Measurements from ENCODE around the gene HTR1D. TPM values are rescaled to one million over a fixed set of nuclear protein-coding genes. Genes with fewer than 3 reads are reported as not detected.

The HTR1D gene
- total RNA-seq, 1 experiment from 2014 or later, result 3.1 TPM

DNA sequence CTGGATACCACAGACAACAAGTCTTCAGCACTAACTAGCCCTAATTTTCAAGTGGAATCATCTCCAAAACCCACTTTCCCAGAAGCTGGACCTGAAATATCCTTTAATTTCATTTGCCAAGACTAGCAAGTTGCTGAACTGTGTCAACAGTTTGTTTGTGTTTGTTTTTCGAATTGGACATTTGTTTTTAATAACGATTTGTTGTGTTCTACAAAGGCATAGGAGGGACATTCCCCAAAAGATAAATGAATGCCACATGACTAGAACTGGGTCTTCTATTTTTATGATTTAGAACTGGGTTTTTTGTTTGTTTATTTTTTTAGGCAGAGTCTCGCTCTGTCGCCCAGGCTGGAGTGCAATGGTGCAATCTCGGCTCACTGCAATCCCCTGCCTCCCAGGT is 66.6 kb downstream of the HTR1D start:
- Histone ChIP-seq H4K8ac (replicated peaks; ENCODE audit: insufficient read length, low read depth, low read length) (no peak overlapping the region), H3K79me1 (ENCODE audit: insufficient read depth, low read depth, low read length, poor library complexity, severe bottlenecking) (peaks cover 3% of the 10 kb centered on the region), H4K5ac (ENCODE audit: insufficient read length, low read depth, low read length) (no peak overlapping the region), H3K27me3 (ENCODE audit: insufficient read depth, low read length) (no peaks in the 10 kb centered on the region), H3K4ac (ENCODE audit: low read depth, low read length) (no peak overlapping the region), H3K14ac (ENCODE audit: insufficient read depth, low read length) (no peak overlapping the region), H4K20me1 (ENCODE audit: control insufficient read depth, insufficient read depth, insufficient read length) (peaks cover 2% of the 10 kb centered on the region), H3K56ac (ENCODE audit: insufficient read length, low read depth, low read length) (no peak overlapping the region), H2BK12ac (ENCODE audit: insufficient read length, low read depth, low read length) (no peak overlapping the region), H4K91ac (ENCODE audit: insufficient read length, low read depth, low read length) (no peak overlapping the region), H2BK15ac (ENCODE audit: low read depth, low read length) (no peak overlapping the region), H3K9me3 (ENCODE audit: control insufficient read depth, low read depth, low read length) (no peaks in the 10 kb centered on the region), H3K18ac (ENCODE audit: insufficient read length, low read depth, low read length) (no peak overlapping the region), H3T11ph (ENCODE audit: low read length) (no peak overlapping the region), H3K23me2 (ENCODE audit: insufficient read length, low read depth, low read length, poor library complexity, severe bottlenecking) (no peaks in the 10 kb centered on the region), H3K23ac (ENCODE audit: insufficient read length, low read depth, low read length) (no peak overlapping the region), H2AK5ac (ENCODE audit: insufficient read length, low read length) (no peak overlapping the region), H2AFZ (ENCODE audit: low read length) (no peak overlapping the region), H2BK20ac (ENCODE audit: low read depth, low read length, poor library complexity, severe bottlenecking) (no peak overlapping the region), H3K9ac (ENCODE audit: extremely low read depth, insufficient read length, low read length) (no peak overlapping the region), H2BK120ac (ENCODE audit: low read depth, low read length, poor library complexity, severe bottlenecking) (no peak overlapping the region), H3K27ac (ENCODE audit: insufficient read length, low read depth, low read length) (no peak overlapping the region), H3K4me1 (ENCODE audit: insufficient read depth, low read length) (no peaks in the 10 kb centered on the region), H2BK5ac (ENCODE audit: insufficient read length, low read length) (no peak overlapping the region), H3K4me2 (ENCODE audit: insufficient read depth, insufficient read length, low read length) (no peak overlapping the region), H3K79me2 (ENCODE audit: insufficient read depth, low read length) (peaks cover 27% of the 10 kb centered on the region; the same call in 1 of the 2 replicates)
- TF ChIP-seq, protein P1, sequence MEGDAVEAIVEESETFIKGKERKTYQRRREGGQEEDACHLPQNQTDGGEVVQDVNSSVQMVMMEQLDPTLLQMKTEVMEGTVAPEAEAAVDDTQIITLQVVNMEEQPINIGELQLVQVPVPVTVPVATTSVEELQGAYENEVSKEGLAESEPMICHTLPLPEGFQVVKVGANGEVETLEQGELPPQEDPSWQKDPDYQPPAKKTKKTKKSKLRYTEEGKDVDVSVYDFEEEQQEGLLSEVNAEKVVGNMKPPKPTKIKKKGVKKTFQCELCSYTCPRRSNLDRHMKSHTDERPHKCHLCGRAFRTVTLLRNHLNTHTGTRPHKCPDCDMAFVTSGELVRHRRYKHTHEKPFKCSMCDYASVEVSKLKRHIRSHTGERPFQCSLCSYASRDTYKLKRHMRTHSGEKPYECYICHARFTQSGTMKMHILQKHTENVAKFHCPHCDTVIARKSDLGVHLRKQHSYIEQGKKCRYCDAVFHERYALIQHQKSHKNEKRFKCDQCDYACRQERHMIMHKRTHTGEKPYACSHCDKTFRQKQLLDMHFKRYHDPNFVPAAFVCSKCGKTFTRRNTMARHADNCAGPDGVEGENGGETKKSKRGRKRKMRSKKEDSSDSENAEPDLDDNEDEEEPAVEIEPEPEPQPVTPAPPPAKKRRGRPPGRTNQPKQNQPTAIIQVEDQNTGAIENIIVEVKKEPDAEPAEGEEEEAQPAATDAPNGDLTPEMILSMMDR (conservative IDR thresholded peaks at IDR 0.05), result no peak
- no peaks in the 10 kb centered on the region for H3K9me3 Mint-ChIP-seq
- H3K4me1 Mint-ChIP-seq, result peaks cover 10 to 22% of the 10 kb centered on the region in 2 experiments
- no peak overlapping the region for H3K27ac Mint-ChIP-seq
- H3K36me3 Mint-ChIP-seq (ENCODE audit: insufficient read depth in 1 of 3, low read depth in 3 of 3), result peaks cover 0 to 11% (median 0%) of the 10 kb centered on the region in 3 experiments; a peak in 1 of 7 replicates
- H3K4me3 Mint-ChIP-seq, result no peak overlapping the region
- no CpG with 5 or more reads among the region's 5 CpGs for WGBS (ENCODE audit: extremely low coverage, insufficient read length, low lambda C conversion rate)
- DNase-seq, result no peak
- H3K27me3 Mint-ChIP-seq (ENCODE audit: low read depth), result no peaks in the 10 kb centered on the region

Data from H9 (cell line).